ENCODE results near the gene PCDH8.

PCDH8 gene

DNA sequence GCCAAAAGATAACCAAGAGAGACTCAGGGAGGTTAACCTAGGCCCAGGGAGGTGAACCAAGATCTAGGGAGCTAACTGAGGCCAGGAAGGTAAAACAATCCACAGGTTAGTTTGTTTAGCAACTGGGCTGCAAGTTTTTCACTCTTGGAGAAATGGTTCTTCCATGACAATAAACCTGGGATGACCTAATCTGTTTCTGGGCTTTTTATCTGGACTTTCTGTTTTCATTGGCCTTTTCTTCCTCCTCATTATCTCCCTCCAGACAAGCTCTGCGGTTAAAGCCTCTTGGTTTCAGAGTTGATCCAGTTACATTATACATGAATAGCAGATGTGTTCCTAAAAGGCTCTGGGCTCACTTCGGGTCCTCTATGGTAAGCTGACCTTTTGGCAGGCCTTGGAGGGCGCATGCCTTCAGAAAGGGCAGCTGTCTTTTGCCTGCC is 44.2 kb downstream of the PCDH8 start:
- TF ChIP-seq, protein P1, sequence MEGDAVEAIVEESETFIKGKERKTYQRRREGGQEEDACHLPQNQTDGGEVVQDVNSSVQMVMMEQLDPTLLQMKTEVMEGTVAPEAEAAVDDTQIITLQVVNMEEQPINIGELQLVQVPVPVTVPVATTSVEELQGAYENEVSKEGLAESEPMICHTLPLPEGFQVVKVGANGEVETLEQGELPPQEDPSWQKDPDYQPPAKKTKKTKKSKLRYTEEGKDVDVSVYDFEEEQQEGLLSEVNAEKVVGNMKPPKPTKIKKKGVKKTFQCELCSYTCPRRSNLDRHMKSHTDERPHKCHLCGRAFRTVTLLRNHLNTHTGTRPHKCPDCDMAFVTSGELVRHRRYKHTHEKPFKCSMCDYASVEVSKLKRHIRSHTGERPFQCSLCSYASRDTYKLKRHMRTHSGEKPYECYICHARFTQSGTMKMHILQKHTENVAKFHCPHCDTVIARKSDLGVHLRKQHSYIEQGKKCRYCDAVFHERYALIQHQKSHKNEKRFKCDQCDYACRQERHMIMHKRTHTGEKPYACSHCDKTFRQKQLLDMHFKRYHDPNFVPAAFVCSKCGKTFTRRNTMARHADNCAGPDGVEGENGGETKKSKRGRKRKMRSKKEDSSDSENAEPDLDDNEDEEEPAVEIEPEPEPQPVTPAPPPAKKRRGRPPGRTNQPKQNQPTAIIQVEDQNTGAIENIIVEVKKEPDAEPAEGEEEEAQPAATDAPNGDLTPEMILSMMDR (IDR thresholded peaks at IDR 0.05; ENCODE audit: low read depth, low read length) = no peak
- no peak for DNase-seq (ENCODE audit: extremely low read depth, low read depth)

DNA sequence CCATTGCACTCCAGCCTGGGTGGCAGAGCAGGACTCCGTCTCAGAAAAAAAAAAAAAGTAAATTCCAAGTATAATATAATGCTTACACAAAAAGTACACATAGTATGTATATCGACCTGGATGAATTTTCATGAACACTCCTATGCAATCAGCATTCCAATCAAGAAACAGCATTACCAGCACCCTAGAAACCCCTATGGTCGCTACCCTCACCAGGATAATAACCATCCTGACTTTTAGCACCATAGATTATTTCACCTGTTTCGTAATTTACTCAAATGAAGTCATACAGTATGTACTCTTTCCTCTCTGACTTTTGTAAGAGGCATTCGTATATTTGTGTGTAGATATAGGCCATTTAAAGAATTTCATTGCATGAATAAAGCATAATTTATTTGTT is 47.6 kb downstream of the PCDH8 start:
- TF ChIP-seq, protein P1 (IDR thresholded peaks at IDR 0.05; ENCODE audit: low read depth, low read length) = no peak
- DNase-seq (ENCODE audit: extremely low read depth, low read depth) = no peak

DNA sequence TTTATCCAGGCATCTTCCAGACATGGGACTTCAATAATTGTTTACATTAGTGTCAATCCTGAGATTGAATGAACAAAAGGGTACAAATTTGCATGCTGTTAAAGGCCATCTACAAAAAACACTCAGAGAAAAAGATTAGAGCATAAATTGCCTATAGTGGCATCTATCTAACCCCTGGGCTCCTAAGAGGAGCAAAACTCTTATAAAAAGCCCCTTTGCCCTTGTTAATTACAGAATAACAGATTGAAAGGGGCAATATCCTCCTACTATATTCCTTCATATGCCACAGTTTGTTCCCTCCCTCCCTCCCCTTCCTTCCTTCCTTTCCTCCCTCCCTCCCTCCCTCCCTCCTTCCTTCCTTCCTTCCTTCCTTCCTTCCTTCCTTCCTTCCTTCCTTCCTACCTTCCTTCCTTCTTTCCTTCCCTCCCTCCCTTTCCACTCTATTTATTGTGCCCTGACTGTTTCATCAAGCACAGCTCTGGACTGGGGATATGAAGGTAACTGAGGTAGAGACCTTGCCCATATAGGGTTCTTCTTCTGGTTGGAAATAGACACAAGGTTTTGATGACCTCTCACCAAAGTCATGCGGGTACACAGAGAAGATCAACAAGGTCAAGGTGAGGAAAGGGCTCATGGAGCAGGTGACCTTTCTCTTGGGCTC is 49.5 kb downstream of the PCDH8 start:
- no peak for DNase-seq (ENCODE audit: extremely low read depth, low read depth)
- TF ChIP-seq, protein P1 (IDR thresholded peaks at IDR 0.05; ENCODE audit: low read depth, low read length) = no peak

DNA sequence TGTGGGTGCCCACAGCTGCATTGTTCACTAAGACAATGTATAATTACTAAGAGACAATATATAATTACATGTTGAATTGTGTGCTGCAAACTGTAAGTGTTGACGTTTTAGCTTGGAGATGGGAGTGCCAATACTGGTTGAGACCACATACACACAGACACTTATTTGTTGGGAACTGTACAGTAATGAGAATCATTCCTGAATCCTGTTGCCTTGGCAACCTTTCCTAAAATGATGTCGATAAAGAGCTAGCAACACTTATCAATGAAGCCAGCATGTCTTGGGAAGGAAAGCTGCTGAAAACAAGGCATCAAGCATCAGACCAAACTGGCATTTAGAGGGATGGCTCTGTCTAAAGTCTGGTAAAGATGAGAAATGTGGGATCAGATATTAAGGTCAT is 51.3 kb downstream of the PCDH8 start:
- DNase-seq (ENCODE audit: extremely low read depth, low read depth) = no peak
- TF ChIP-seq, protein P1 (IDR thresholded peaks at IDR 0.05; ENCODE audit: low read depth, low read length) = no peak

DNA sequence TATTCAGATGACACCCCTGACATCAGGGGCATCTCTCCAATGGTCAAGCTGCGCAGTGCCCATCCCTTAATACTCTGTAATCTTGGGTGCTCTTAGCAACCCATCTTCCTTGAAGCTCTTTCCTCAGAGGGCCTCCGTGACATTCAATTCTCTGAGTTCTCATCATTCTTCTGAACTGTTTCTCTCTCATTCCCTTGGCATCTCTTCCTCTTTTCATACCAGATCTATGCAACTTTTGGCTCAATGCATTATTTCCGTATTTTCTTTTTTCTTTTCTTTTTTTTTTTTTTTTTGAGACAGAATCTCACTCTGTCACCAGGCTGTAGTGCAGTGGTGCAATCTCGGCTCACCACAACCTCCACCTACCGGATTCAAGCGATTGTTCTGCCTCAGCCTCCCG is 53.9 kb downstream of the PCDH8 start:
- TF ChIP-seq, protein P1 (IDR thresholded peaks at IDR 0.05; ENCODE audit: low read depth, low read length) = no peak
- no peak for DNase-seq (ENCODE audit: extremely low read depth, low read depth)

DNA sequence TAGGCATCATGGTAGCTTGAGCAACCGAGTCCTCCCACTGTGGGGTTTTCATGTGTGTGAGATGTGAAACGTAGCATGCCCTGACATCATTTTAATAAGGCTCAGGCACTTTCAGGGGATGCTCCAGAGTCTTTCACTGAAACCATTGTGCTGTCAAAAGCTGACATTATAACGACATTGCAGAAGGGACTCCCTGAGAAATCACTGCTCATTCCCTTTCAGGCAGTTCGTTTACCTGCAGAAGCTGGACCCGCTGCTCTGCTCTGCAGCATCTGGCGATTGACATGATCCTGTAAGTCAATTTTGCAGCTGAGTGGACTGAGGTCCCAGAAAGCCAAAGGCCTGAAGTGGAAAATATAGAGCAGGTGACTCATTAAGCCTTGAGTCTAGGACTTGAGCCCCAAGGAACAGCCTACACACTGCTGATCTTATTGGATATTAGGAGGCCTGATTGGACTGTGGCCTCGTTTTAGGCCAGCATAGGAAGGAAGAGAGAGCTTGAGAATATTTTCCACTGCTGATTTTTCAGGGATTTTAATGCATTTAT is 54.9 kb downstream of the PCDH8 start:
- TF ChIP-seq, protein P1 (IDR thresholded peaks at IDR 0.05; ENCODE audit: low read depth, low read length) = no peak
- no peak for DNase-seq (ENCODE audit: extremely low read depth, low read depth)

All from AG09319 (cell line).